Measurements from ENCODE around the gene SLAMF9.

The SLAMF9 gene

DNA sequence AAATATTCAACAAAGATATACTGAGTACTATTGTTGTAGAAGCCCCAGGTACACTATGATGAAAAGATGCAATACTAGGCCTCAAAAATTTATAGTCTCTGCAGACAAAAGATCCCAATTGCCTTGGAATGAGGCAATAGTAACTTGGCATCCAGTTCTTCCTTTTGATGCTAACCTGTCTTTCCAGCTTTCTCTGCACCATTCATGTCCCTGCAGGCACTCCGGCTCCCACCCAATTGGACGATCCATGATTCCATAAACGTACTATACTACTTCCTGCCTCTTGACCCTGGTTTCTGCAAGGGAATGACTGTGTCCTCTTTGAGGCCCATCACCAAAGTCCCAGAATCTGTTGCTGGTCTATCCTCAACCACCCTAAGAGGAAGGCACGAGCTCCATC, 20.7 kb downstream of the SLAMF9 start:
- Histone ChIP-seq H3K36me3 (ENCODE audit: low read depth) (0 out of 2 replicates have a peak, but pooled peaks cover 4% of the 10 kb centered on the region), H3K27me3 (ENCODE audit: insufficient read depth, poor library complexity, severe bottlenecking) (no peaks in the 10 kb centered on the region), H3K4me1 (ENCODE audit: insufficient read depth, poor library complexity, severe bottlenecking) (peaks cover 14% of the 10 kb centered on the region), H3K4me3 (ENCODE audit: severe bottlenecking) (no peak overlapping the region), H3K27ac (ENCODE audit: poor library complexity, severe bottlenecking) (peak overlapping the region; percentile 46), H3K9me3 (ENCODE audit: severe bottlenecking) (no peaks in the 10 kb centered on the region)
- peak; percentile 47 for ATAC-seq (ENCODE audit: low read depth)
- TF ChIP-seq, protein P1, sequence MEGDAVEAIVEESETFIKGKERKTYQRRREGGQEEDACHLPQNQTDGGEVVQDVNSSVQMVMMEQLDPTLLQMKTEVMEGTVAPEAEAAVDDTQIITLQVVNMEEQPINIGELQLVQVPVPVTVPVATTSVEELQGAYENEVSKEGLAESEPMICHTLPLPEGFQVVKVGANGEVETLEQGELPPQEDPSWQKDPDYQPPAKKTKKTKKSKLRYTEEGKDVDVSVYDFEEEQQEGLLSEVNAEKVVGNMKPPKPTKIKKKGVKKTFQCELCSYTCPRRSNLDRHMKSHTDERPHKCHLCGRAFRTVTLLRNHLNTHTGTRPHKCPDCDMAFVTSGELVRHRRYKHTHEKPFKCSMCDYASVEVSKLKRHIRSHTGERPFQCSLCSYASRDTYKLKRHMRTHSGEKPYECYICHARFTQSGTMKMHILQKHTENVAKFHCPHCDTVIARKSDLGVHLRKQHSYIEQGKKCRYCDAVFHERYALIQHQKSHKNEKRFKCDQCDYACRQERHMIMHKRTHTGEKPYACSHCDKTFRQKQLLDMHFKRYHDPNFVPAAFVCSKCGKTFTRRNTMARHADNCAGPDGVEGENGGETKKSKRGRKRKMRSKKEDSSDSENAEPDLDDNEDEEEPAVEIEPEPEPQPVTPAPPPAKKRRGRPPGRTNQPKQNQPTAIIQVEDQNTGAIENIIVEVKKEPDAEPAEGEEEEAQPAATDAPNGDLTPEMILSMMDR (IDR thresholded peaks at IDR 0.05; ENCODE audit: poor library complexity, severe bottlenecking) = no peak
- no peak for DNase-seq (ENCODE audit: low spot score)

DNA sequence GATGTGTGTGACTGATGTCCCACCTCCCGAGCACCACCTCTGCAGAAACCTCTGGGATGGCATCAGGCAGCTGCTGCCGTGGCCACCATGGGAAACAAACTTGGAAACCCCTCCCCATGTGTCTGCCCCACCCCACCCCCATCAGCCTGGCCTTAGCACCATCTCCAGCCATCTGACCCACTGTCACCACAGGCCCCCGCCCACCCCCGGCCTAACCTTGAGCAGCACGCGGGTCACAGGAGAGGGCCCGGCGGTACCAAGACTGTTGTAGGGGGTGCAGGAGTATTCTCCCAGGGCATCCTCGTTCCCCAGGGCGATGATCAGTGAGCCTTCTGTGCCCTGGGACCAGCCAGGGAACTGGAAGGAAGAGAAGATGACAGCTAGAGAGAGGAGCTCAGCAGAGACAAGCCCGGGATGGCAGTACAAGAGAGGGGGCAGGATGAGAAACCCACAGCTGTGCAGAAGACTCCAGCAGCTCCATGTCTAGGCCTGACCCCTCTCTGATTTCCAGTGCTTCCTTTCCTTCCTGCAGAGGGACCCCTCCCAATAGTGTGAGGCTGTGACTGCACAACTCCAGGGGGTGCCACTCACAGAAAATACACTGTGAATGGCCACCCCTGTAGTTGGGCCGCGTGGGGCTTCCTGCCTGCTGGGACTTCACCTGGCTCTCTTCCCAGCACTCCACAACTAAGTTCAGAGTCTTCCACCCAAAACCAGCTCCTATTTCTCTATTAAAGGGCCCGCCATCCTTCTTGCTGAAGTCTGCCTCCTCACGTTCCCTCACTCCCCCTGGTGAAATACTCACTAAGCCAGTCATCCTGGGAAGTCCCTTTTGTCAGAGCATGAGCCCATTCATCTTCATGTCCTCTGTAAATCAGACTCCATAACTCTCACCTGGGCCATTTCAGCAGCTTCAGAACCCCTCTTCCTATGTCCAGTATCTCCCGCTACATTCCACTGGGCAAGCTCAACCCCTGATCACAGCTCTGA, 21.4 kb downstream of the SLAMF9 start:
- Histone ChIP-seq H3K36me3 (ENCODE audit: low read depth) (0 out of 2 replicates have a peak, but pooled peaks cover 4% of the 10 kb centered on the region), H3K4me1 (ENCODE audit: insufficient read depth, poor library complexity, severe bottlenecking) (peaks cover 13% of the 10 kb centered on the region), H3K27me3 (ENCODE audit: insufficient read depth, poor library complexity, severe bottlenecking) (no peaks in the 10 kb centered on the region), H3K27ac (ENCODE audit: poor library complexity, severe bottlenecking) (peak overlapping the region; percentile 46), H3K9me3 (ENCODE audit: severe bottlenecking) (no peaks in the 10 kb centered on the region), H3K4me3 (ENCODE audit: severe bottlenecking) (no peak overlapping the region)
- ATAC-seq (ENCODE audit: low read depth) (peak; percentile 9; the same call in 2 of the 3 replicates), DNase-seq (ENCODE audit: low spot score) (no peak)
- TF ChIP-seq, protein P1 (IDR thresholded peaks at IDR 0.05; ENCODE audit: poor library complexity, severe bottlenecking) = no peak

- Histone ChIP-seq H3K36me3 (ENCODE audit: low read depth) (0 out of 2 replicates have a peak, but pooled peaks cover 4% of the 10 kb centered on the region), H3K4me1 (ENCODE audit: insufficient read depth, poor library complexity, severe bottlenecking) (peaks cover 11% of the 10 kb centered on the region), H3K27ac (ENCODE audit: poor library complexity, severe bottlenecking) (no peak overlapping the region), H3K27me3 (ENCODE audit: insufficient read depth, poor library complexity, severe bottlenecking) (no peaks in the 10 kb centered on the region), H3K4me3 (ENCODE audit: severe bottlenecking) (no peak overlapping the region), H3K9me3 (ENCODE audit: severe bottlenecking) (no peaks in the 10 kb centered on the region)
- ATAC-seq (ENCODE audit: low read depth) = no peak
- DNase-seq (ENCODE audit: low spot score) = no peak
- TF ChIP-seq, protein P1 (IDR thresholded peaks at IDR 0.05; ENCODE audit: poor library complexity, severe bottlenecking) = no peak
Measured at GRCh38 chr1:159931795-159932173, 22.3 kb downstream of the SLAMF9 start.

- peaks cover 11% of the 10 kb centered on the region for H3K4me1 ChIP-seq (ENCODE audit: insufficient read depth, poor library complexity, severe bottlenecking)
- no peak overlapping the region for H3K4me3 ChIP-seq (ENCODE audit: severe bottlenecking)
- no peak for ATAC-seq (ENCODE audit: low read depth)
- TF ChIP-seq, protein P1 (IDR thresholded peaks at IDR 0.05; ENCODE audit: poor library complexity, severe bottlenecking) = no peak
- no peaks in the 10 kb centered on the region for H3K9me3 ChIP-seq (ENCODE audit: severe bottlenecking)
- DNase-seq (ENCODE audit: low spot score) = no peak
- no peak overlapping the region for H3K27ac ChIP-seq (ENCODE audit: poor library complexity, severe bottlenecking)
- no peaks in the 10 kb centered on the region for H3K27me3 ChIP-seq (ENCODE audit: insufficient read depth, poor library complexity, severe bottlenecking)
- H3K36me3 ChIP-seq (ENCODE audit: low read depth) = 0 out of 2 replicates have a peak, but pooled peaks cover 4% of the 10 kb centered on the region
Measured at GRCh38 chr1:159931101-159931794, 22.8 kb downstream of the SLAMF9 start.
